ENCODE results near the gene ANXA7.

ANXA7 gene

DNA sequence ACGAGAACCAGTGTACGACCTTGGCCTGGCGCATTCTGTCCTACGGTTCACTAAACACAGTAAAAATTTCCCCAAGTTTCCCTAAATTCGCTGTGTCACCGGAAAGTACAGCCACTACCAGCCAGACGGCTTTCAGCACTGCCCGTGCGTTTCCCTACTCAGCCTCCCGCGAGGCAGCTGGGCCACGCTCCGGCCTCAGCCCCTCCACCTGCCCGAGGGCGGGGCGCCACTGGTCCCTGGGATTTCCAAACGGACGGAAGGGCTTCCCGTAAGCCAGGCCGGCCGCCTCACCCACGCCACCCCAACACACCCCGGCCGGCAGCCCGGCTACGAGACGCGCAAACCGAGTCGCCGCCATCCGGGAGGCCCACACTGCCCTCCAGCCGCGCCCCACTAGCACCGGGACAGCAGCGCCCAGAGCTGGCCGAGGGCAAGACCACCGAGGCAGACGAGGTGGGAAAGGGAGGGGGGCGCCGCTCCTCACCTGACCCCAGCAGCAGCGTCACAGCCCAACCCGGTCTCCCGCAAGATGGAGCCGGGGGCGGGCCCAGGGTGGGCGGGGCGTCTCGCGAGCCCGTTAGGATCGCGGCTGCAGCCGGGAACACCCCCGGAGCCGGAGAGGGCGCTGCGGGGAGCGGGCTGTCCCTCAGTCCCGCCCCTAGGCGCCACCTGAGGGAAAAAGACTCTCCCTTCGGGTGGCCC lies at the start of gene ANXA7:
ANXA7 (minus strand) TSS at position 531 of the 702 bp plus-strand sequence. CDS start 13,202 bp downstream, outside the sequence.
- DNase-seq = peak; percentile 98 to 99 (median 99)

DNA sequence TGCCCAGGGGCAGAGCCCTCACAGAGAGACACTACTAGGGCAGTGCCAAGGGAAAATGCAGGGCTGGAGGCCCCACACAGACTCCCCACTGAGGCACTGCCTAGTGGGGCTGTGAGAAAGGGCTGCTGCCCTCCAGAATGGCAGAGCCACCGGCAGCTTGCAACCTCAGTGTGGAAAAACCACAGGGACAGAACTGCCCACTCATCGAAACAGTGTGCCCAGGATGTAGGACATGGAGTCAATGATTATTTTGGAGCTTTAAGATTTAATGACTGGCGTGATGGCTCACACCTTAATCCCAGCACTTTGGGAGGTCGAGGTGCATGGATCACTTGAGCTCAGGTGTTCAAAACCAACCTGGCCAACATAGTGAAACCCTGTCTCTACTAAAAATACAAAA lies 47.0 kb upstream of the ANXA7 start:
- no peak for DNase-seq

DNA sequence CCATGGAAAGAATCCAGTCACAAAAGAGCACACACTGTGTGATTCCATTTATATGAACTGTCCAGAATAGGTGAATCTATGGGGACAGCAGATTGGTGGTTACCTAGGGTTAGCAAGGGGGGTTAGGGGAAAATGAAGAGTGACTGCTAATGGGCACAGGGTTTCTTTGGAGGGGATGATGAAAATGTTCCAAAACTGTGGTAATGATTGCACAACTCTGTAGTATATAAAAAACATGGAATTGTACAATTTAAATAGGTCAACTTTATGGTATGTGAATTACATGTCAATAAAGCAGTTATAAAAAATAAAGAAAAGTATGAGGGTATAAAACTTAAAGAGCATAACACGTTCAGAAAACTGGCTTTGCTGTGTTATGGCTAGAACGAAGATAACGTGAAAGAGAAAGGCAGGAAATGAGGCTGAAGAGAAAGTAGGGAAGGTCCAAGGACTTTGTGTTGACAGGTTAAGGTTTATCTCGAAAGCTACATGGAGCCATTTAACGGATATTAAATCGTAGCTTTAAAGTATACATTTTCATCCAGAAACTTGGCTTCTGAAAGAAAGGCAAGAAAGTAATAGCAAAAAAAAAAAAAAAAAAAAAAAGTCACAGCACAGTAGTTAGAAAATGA lies 45.9 kb upstream of the ANXA7 start:
- no peak for DNase-seq

DNA sequence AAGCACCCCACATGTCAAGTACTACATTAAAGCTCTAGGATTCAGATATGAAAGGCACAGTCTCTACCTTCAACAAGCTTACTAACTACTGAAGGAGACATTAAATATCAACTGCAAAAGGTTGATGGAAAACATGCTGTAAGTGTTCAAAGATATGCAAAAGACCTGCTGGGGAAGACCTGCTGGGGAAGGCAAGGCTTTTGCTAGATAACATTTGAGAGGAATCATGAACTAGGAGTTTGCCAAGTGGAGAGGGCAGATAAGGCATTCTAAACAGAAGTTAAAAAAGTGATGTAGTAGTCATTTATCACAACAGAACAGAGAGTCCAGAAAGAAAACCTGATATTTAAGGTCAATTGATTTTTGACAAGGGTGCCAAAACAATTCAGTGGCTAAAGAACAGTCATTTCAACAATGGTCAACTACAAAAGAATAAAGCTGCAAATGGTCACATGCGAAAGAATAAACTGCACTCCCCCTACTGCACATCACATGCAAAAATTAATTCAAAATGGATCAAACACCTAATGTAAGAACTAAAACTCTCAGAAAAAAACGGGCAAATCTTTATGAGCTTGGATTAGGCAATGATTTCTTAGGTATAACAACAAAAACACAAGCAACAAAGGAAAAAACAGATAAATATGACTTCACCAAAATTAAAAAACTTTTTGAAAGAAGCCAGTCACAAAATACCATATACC lies 42.5 kb upstream of the ANXA7 start:
- no peak for DNase-seq

DNA sequence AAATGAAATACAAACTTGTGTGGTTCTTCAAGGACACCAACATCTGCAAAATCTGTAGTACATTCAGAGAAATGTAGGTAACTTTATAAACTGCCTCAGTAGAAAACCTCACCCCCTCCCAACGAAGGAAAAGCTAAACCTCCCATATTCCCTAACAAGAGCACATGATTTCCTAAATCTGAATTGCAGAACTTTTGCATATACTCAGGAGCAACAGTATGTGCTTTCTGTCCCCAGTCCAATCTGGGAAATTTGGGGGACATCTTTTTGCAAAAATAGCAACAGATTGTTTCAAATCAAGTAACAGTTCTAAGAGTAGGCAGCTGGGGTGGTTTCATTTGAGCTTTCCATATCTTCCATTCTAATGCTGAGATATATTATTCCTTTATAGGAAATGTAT lies 35.3 kb upstream of the ANXA7 start:
- DNase-seq = no peak

DNA sequence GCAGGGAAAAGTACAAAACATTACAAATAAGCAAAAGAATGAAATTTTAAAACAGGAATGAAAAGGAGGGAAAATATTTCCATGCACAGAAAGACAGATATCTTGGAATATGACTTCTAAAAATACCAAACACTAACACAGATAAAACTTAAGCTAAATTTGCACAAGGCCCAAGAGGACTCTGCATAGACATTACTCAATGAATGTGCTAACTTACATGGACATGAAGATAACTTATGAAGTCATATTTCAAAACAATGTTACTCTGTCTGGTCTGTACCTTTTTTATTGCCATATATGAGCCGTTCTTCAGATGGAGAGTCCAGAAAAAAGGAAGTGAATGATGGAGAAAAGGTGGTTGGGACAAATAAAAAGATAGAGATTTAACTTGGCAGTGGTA lies 34.5 kb upstream of the ANXA7 start:
- no peak for DNase-seq

DNA sequence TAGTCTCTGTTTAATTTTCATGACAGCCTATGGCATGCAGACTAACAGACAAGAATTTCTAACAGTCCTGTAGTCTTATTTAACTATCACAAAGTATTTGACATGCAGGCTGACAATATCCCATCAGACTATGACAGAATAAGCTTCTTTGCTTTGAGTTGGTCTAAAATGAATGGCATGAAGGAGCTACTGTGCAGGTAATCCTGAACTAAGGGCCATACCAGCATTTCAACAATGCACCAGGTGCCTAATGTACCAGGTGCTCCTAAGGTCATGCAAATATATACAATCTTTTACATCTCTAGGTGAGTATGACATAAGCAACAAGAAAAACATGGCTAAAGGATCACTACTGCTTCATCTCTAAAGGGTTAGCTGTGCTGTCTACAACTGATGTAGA lies 33.1 kb upstream of the ANXA7 start:
- no peak for DNase-seq

DNA sequence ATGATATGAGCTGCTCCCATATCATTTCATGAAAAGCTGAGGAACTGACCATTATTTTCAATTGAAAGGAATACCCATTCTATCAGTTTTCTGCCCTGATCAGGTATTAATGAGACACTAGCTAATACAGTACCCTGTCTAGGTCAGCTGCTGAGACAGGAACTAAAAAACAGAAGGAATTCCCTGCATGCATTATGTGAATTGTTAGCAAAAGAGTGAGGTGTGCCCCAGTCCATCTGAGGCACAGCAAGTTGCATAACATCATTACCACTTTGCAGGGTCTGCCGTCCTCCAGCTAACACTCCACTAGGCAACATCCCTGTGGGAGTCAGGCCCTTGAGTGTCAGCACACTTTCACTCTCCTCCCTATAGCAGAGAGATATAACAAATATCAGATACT lies 30.6 kb upstream of the ANXA7 start:
- no peak for DNase-seq

DNA sequence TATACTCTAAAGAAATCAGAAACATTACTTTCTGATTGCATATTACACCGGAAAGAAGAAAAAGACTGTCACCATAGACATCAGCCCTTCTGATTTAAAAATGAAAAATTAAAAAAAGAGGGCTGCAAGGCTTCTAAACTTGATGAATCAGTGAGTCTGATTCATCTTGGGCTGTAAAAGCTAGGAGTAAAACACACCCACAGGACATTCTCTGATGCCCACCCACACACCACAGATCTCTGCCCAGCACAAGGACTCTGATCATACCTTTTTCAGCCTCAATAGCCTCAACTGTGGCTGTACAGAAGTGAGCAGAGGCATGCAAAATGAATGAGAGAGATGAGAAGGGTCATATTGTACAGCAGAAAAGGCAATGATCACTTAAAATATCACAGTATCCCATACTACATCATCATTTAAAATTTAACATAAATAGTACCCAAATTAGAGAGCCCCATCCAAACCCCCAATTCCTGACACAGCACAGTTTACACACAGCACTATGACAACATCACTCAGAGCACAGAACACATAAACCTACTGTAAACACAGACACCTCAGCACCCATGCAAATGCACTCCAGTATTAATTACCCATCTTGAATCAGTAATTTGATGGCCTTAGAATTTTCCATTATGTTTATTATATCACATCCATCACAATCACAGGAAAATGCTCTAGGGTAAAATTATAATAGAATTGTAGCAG lies 25.9 kb upstream of the ANXA7 start:
- DNase-seq = peak; percentile 42 to 57 (median 52)

DNA sequence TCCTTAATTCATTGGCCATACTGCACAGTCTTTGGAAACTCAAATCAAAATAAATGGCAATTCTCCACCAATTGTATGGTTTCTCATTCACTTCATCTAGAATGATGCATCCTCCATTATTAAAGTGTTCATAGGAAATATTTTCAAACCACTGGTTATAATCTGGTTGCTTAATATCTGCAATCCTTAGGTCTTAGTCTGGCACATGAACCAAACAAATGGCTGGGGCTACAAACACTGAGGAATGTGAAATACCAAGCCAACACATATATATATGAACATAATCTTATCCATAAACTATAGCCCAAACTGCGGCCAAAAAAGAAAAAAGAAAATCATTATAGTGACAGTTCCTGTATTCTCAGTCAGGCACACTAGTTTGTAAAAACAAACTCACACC lies 25.2 kb upstream of the ANXA7 start:
- DNase-seq = no peak

DNA sequence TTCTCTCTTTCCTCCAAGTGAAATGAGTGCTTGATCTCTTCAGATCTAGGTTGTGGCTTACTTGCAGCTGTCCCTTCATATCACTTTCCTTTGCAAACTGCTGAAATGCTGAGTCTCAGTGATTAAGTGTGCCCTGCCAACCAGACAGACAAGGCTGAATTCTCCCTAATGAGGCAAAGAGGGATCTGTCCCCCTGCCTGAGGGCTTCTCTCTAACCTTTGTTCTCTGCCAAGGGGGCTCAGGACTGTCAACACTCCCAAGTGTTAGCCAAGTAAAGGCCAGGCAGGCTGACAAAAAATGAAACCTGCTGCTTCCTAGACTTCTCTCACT lies 19.6 kb upstream of the ANXA7 start, which contains the start of gene MSS51:
MSS51 (minus strand) TSS at position 24 of the 330 bp plus-strand sequence. CDS start 5,277 bp downstream, outside the sequence.
- DNase-seq = no peak

DNA sequence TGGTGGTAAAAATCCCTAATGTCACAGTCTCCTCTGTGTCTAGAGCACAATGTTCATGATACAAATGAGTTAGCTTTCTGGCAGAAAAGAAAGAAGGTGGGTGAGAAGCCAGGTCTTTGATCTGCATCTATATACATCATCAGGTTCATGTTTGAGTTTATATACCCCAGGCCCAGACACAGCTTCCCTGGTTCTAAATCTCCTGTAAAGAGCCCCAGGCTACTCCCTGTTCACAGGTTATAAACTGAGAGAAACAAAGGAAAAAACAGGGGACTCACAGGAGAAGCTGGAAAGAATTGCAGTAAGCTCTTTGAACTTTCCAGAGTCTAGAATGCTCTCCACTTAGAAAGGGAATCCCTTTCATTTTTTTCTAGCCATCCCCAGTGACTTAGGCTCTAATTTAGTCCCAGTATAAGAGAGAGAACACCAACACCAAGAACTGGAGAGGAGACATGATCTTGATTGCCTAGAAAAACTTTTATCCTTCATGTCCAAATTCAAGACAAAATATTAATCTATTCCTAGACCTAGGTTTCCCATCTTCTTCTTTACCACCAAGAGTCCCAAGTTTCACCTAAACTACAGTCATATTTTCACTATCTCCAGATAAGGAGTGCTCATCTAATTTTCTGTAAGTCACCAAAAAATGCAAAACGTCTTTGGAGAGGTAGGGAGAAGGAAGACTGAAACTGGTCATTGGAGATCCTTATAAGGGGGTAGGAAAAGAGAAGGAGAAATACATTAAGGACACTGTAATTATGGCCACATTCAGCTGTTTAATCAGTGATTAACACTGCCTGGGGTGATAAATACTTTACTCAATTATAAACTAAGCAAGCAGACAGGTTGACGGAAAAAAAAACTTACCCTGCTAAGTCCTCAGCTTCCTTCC lies 19.0 kb upstream of the ANXA7 start:
- no peak for DNase-seq

DNA sequence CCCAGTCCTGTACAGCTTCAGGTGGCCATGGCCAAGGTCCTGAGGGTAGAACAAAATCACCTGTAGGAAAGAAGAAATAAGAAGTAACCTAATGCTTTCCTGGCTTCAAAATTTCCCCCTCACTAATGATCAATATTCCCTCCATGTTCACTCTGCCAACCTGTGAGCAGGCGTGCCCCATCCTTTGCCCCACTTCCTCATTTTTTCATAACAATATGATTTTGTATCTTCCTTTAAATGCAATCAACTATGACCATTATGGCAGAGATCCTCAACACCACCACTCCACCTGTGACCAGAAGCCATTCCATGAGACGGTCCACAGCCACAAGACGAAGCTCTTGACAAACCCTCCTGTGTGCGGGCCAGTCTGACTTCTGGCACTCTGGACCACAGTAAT lies 12.5 kb upstream of the ANXA7 start:
- DNase-seq = no peak

DNA sequence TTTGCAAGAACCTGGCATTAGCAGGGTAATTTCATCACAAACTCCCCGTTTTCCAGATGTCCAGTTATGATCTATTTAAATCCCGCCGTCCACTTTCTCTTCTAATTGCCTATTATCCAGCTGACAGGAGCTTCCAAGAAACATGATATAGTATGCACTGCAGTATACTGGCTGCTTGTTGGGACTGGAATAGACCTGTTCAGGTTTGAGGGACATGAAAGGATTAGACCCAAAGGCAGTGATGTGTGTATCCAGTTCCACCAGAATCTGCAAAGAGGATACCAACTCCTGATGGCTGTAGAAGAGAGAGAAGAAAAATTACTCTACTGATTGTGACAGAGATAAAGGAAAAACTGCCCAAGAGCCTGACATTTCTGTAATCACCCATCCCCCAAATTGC lies 10.6 kb upstream of the ANXA7 start:
- no peak for DNase-seq

DNA sequence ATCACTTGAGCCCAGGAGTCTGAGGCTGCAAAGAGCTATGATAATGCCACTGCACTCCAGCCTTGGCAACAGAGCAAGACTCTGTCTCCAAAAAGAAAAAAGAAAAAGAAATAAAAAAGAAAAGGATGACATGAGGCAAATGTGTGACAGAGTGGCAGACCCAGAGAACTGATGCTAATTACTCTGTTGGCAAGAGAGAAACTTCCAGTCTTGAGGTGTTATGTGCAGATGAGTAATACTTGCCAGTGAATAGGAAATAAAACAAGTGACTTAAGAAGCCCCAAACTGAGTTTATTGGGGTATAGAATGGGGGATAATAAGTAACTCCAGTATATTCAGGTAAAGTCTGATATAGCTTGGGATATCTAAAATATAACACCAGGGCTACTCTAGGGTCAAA lies 9.5 kb upstream of the ANXA7 start:
- DNase-seq = no peak

DNA sequence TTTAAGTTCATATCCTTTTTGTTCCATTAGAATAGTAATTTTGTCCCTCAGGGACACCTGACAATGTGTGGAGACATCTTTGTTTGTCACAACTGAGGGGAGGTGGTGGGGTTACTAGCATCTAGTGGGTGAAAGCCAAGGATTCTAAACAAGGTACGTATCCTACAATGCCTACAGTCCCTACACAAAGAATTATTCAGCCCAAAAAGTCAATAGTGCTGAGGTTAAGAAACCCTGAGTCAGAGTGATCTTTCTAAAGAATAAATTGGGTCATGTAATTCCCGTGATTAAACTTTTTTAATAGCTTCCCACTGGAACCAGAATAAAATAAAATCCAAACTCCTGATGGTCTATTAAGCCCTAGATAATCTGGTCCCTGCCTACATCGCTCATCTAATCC lies 2.7 kb upstream of the ANXA7 start:
- DNase-seq = no peak

DNA sequence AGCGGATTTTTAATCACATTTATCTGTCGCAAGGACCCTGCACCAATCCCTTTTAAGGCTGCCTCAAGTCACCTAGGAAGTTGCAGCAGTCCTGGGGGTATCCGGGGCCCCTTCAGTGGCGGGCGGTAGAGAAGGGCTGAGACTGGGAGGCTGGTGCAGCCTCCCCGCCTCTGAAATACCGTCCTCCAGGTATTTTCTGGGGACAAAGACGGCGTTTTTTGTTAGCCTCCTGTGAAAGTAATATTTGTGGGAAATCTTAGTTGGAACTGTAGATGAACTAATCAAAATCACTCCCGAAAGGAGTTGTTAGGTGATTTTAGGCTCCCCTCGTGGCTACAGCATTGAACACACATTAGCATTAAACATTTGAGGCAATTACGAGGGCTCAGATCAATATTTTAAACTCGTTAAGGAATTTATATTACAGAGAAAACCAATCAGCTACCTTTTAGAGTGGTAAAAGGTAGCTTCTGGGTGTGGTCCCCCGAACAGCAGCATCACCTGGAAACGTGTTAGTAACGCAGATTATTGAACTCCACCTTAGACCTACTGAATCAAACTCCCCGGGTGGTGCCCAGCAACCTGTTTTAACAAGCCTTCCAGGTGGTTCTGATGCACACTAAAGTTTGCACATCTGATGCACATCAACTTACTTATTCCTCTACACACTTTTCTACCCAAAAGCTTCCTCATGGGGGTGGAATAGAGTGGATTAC lies 530 bp upstream of the ANXA7 start:
- no peak for DNase-seq

DNA sequence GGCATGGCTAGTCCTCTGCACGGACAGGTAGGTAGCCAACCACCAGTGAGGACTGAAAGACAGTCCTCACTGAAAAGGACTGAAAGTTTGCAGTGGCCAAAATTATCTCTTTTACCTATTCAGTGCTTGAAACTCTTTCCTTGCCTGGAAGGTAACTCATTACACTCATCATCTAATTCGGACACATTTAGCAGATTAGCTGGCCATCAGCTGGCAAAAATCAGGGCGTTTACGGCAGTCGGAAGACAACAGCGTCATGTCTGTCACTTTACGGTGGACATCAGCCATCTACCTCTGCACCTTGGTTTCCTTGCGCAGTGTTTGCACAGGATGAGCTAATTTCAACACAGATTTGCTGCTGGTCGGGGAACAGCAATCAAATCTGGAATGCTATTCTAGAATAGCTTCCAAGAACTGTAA lies 740 bp downstream of the ANXA7 start:
- no peak for DNase-seq

DNA sequence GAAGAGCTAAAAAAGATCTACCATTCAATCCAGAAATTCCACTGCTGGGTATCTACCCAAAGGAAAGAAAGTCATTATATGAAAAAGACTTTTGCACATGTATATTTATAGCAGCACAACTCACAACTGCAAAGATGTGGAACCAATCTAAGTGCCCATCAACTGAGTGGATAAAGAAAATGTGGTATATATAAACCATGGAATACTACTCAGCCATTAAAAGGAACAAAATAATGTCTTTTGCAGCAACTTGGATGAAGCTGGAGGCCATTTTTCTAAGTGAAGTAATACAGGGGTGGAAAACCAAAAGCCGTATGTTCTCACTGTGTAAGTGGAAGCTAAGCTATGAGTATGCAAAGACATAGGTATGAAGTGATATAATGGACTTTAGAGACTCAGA lies 3.0 kb downstream of the ANXA7 start:
- DNase-seq = no peak

DNA sequence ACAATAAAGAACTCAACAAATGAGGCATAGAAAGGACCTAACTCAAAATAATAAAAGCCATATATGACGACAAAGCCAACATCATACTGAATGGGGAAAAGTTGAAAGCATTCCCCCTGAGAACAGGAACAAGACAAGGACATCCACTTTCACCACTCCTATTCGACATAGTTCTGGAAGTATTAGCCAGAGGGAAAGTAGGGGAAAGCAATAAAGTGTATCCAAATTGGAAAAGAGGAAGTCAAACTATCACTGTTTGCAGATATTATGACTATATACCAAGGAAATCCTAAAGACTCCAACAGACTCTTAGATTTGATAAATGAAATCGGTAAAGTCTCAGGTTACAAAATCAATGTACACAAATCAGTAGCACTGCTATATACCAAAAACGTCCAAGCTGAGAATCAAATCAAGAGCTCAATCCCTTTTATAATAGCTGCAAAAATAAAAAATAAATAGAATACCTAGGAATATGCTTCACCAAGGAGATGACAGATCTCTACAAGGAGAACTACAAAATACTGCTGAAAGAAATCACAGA lies 4.8 kb downstream of the ANXA7 start:
- DNase-seq = peak; percentile 19 to 54 (median 35)

DNA sequence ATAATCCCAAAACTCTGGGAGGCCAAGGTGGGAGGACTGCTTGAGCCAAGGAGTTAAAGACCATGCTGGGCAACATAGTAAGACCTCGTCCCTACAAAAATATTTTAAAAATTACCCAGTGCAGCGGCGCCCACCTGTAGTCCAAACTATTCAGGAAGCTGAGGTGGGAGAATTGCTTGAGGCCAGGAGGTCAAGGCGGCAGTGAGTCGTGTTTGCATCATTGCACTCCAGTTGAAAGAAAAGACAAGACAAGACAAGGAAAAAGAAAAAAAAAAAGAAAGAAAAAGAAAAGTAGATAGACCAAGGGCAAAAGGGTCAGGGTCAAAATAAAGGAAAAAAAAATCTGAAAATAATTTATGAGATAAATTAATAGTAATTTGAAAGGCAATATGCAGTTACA lies 5.8 kb downstream of the ANXA7 start:
- DNase-seq = no peak

DNA sequence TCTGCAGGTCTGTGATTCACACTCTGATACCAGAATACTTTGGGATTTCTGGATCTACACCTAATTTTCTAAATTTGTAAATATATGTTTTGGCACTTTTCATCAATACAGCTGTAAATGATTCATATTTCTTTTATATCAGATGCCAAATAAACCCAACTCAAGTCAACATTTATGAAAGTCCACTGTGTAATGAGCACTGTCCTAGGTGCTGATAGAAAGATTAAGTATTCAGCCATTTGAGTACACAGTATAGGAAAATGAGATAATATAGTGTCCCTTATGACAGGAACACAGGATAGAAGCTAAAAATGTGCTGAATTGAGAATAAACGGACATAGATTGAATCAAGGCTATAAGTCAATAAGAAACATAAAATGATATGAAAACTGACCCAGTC lies 6.4 kb downstream of the ANXA7 start:
- no peak for DNase-seq

All from suppressor macrophage treated with lipopolysaccharide for 1 hour (primary cell).